GM12872 (cell line): Measurements from ENCODE around the gene FHAD1.

Experiments used
- TF ChIP-seq, protein P1 (sequence below): IDR thresholded peaks from 3 replicates; pipeline ENCODE4 v1.5.1; 2011; ENCODE audit warnings: low read depth, mild to moderate bottlenecking, low read length, moderate library complexity; ENCODE audit not compliant: insufficient read depth

The FHAD1 gene

GRCh38 chr1:15205586-15206346 is 41.3 kb upstream of the FHAD1 start:
- TF ChIP-seq, protein P1, sequence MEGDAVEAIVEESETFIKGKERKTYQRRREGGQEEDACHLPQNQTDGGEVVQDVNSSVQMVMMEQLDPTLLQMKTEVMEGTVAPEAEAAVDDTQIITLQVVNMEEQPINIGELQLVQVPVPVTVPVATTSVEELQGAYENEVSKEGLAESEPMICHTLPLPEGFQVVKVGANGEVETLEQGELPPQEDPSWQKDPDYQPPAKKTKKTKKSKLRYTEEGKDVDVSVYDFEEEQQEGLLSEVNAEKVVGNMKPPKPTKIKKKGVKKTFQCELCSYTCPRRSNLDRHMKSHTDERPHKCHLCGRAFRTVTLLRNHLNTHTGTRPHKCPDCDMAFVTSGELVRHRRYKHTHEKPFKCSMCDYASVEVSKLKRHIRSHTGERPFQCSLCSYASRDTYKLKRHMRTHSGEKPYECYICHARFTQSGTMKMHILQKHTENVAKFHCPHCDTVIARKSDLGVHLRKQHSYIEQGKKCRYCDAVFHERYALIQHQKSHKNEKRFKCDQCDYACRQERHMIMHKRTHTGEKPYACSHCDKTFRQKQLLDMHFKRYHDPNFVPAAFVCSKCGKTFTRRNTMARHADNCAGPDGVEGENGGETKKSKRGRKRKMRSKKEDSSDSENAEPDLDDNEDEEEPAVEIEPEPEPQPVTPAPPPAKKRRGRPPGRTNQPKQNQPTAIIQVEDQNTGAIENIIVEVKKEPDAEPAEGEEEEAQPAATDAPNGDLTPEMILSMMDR = no peak

- TF ChIP-seq, protein P1 = no peak
These were observed 40.5 kb upstream of the FHAD1 start for GRCh38 chr1:15206418-15207030.

- TF ChIP-seq, protein P1 = no peak
These were observed 39.8 kb upstream of the FHAD1 start for GRCh38 chr1:15207031-15207828.

- TF ChIP-seq, protein P1 = no peak
These were observed 39.1 kb upstream of the FHAD1 start for GRCh38 chr1:15207829-15208429.

GRCh38 chr1:15210651-15211375 is 36.2 kb upstream of the FHAD1 start:
- TF ChIP-seq, protein P1 = no peak

- TF ChIP-seq, protein P1 = no peak
These were observed 35.6 kb upstream of the FHAD1 start for GRCh38 chr1:15211424-15211823.
